ENCODE data around the gene PCSK2.

DNA sequence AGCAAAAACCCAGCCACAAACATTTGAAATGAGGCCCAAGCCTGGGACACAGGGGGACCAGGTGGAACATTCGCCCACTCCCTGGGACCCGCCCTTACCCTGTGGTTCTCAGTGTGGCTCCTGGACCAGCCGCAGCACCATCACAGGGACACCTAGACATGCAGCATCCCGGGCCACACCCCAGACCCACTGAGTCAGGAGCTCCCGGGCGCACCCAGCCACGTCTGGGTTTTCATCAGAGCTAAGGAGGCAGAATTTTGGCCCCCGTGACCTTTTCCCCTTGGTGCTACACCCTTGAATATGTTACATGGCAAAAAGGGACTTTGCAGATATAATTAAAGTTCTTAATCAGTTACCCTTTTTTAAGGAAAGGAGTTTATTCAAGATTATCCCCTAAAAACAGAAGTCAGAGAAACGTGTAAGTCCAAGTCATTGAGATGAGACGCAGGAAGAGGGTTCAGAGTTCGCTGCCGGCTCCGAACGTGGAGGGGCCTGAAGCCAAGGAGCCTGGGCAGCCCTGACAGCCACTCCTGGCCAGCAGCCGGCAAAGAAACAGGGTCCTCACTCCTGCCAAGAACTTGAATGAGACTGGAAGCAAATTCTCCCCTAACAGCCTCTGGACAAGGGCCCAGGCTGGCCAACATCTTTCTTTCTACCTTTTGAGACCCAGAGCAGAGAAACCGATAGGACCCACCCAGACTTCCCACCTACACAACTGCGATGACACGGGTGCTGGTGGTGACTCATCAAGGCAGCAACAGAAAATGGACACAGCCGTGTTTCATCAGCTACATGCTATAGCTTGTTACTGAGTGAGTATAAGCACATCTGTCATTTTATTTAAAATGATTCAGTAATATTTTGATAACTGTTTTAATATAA, 279.0 kb downstream of the PCSK2 start:
- TF ChIP-seq, protein P1, sequence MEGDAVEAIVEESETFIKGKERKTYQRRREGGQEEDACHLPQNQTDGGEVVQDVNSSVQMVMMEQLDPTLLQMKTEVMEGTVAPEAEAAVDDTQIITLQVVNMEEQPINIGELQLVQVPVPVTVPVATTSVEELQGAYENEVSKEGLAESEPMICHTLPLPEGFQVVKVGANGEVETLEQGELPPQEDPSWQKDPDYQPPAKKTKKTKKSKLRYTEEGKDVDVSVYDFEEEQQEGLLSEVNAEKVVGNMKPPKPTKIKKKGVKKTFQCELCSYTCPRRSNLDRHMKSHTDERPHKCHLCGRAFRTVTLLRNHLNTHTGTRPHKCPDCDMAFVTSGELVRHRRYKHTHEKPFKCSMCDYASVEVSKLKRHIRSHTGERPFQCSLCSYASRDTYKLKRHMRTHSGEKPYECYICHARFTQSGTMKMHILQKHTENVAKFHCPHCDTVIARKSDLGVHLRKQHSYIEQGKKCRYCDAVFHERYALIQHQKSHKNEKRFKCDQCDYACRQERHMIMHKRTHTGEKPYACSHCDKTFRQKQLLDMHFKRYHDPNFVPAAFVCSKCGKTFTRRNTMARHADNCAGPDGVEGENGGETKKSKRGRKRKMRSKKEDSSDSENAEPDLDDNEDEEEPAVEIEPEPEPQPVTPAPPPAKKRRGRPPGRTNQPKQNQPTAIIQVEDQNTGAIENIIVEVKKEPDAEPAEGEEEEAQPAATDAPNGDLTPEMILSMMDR (conservative IDR thresholded peaks at IDR 0.05; ENCODE audit: low read length) = no peak
- no peak for TF ChIP-seq EZH2phosphoT487 (IDR thresholded peaks at IDR 0.05; ENCODE audit: borderline replicate concordance, low read depth, low read length)
